K562 (cell line): ENCODE measurements around the gene DUS4L. TPM values are rescaled to one million over a fixed set of nuclear protein-coding genes. Genes with fewer than 3 reads are reported as not detected.

ENCODE experiments used
- BRF1 ChIP-seq: IDR thresholded peaks from 3 replicates; pipeline ENCODE4 v1.6.1; 2011; ENCODE audit warnings: borderline replicate concordance, mild to moderate bottlenecking; ENCODE audit not compliant: insufficient read length; ENCODE audit errors: extremely low read depth
- CBFB ChIP-seq: sonication (generic); formaldehyde crosslinking; IDR thresholded peaks from 2 replicates; pipeline ENCODE4 v1.4.0; 2020; ENCODE audit warnings: mild to moderate bottlenecking, missing genetic modification reagents
- COPS2 ChIP-seq: fragments of 450-650 bp; conservative IDR thresholded peaks from 2 replicates; pipeline ENCODE4 v1.6.1; 2016; ENCODE audit warnings: mild to moderate bottlenecking, moderate library complexity
- DLX4 ChIP-seq: fragments of 250-450 bp; sonication (Bioruptor Pico); IDR thresholded peaks from 2 replicates; pipeline ENCODE4 v1.6.1; 2021; ENCODE audit warnings: mild to moderate bottlenecking
- FOXP4 ChIP-seq: sonication (generic); formaldehyde crosslinking; IDR thresholded peaks from 2 replicates; pipeline ENCODE4 v1.8.0; 2022; ENCODE audit warnings: mild to moderate bottlenecking, missing genetic modification reagents, borderline replicate concordance
- HDAC8 ChIP-seq: fragments of 450-650 bp; IDR thresholded peaks from 2 replicates; pipeline ENCODE4 v1.6.1; 2016; ENCODE audit warnings: mild to moderate bottlenecking, missing genetic modification characterization, moderate library complexity, missing compliant biosample characterization
- HOMEZ ChIP-seq: fragments of 250-450 bp; sonication (Bioruptor Pico); IDR thresholded peaks from 2 replicates; pipeline ENCODE4 v1.4.0; 2020; ENCODE audit warnings: mild to moderate bottlenecking, moderate library complexity
- ILF3 ChIP-seq: fragments of 450-650 bp; IDR thresholded peaks from 2 replicates; pipeline ENCODE4 v1.6.1; 2018; ENCODE audit warnings: antibody characterized with exemption, mild to moderate bottlenecking, moderate library complexity, borderline replicate concordance
- NR2F6 ChIP-seq: fragments of 450-650 bp; formaldehyde crosslinking; IDR thresholded peaks from 2 replicates; pipeline ENCODE4 v1.4.0; 2020; ENCODE audit warnings: mild to moderate bottlenecking
- PBX2 ChIP-seq, 2 experiments: IDR thresholded peaks in 1 of 2; conservative IDR thresholded peaks in 1 of 2; 2 replicates each; pipeline ENCODE4 v1.6.1; 2016; ENCODE audit warnings: low read depth in 2 of 2, mild to moderate bottlenecking in 1 of 2, missing compliant biosample characterization in 1 of 2, missing genetic modification characterization in 1 of 2, moderate library complexity in 1 of 2
- PHTF2 ChIP-seq: fragments of 250-450 bp; sonication (Bioruptor Pico); IDR thresholded peaks from 2 replicates; pipeline ENCODE4 v1.5.0; 2021; ENCODE audit warnings: mild to moderate bottlenecking
- STAT6 ChIP-seq: sonication (generic); formaldehyde crosslinking; IDR thresholded peaks from 2 replicates; pipeline ENCODE4 v1.8.1; 2023; ENCODE audit warnings: mild to moderate bottlenecking, missing genetic modification reagents
- TFE3 ChIP-seq: fragments of 450-650 bp; formaldehyde crosslinking; IDR thresholded peaks from 2 replicates; pipeline ENCODE4 v1.4.0; 2020; ENCODE audit warnings: mild to moderate bottlenecking, mixed read lengths
- ZBED1 ChIP-seq: IDR thresholded peaks from 2 replicates; pipeline ENCODE4 v1.6.1; 2014
- polyA plus RNA-seq, 8 experiments: library from polyadenylated mRNA; depleted of rRNA in 4 of 8; stranded (reverse) in 5 of 8; unstranded in 3 of 8; fragments of >200 nt; fragmentation: Nextera tagmentation in 2 of 8; fragmentation: Illumina TruSeq in 1 of 8; extraction: Ambion mirVana in 2 of 8; extraction: Trizol in 1 of 8; gene quantifications; 2 replicates each; pipeline versions ENCODE4 v1.2.1 to v1.2.3, GENCODE V29; 2011 to 2014; ENCODE audit warnings: inconsistent platforms in 1 of 8, missing spikeins in 1 of 8
- total RNA-seq, 7 experiments: library from RNA; depleted of rRNA in 6 of 7; stranded (reverse); fragments of >200 nt in 6 of 7; fragmentation: Illumina TruSeq in 2 of 7; extraction: Trizol in 2 of 7; gene quantifications; 2 replicates each; pipeline versions ENCODE4 v1.2.1 to v1.2.3, GENCODE V29; 2011 to 2021; ENCODE audit warnings: low replicate concordance in 1 of 7

DUS4L gene
- total and polyA plus RNA-seq, 9 of the 15 experiments (the other 6 are each of a cell fraction or from before 2014, with no cell fraction given), result 12.2 to 33.6 (median 28.6) TPM

GRCh38 chr7:107579885-107580715 lies 16.3 kb downstream of the DUS4L start, which contains the start of gene BCAP29 (continued):
- TF ChIP-seq DLX4 (no peak), PBX2 (CRISPR knock-in tag; IDR thresholded peaks at IDR 0.05; ENCODE audit: low read depth) (no peak), PBX2 (tag; conservative IDR thresholded peaks at IDR 0.05; ENCODE audit: low read depth) (no peak), ILF3 (peak; percentile 98; the same call in 1 of the 2 replicates), TFE3 (CRISPR knock-in tag) (no peak), HDAC8 (tag) (peak; percentile 87), STAT6 (0 out of 2 replicates have a peak, but pooled peaks have one; percentile 6), CBFB (CRISPR knock-in tag) (0 out of 2 replicates have a peak, but pooled peaks have one; percentile 33), FOXP4 (CRISPR knock-in tag) (no peak; the same call in 1 of the 2 replicates), BRF1 (no peak), NR2F6 (no peak), ZBED1 (peak; percentile 87), HOMEZ (CRISPR knock-in tag) (peak; percentile 85; the same call in 1 of the 2 replicates), COPS2 (no peak), PHTF2 (CRISPR knock-in tag) (no peak)
